ENCODE measurements around the gene ELK3.

Gene ELK3

DNA sequence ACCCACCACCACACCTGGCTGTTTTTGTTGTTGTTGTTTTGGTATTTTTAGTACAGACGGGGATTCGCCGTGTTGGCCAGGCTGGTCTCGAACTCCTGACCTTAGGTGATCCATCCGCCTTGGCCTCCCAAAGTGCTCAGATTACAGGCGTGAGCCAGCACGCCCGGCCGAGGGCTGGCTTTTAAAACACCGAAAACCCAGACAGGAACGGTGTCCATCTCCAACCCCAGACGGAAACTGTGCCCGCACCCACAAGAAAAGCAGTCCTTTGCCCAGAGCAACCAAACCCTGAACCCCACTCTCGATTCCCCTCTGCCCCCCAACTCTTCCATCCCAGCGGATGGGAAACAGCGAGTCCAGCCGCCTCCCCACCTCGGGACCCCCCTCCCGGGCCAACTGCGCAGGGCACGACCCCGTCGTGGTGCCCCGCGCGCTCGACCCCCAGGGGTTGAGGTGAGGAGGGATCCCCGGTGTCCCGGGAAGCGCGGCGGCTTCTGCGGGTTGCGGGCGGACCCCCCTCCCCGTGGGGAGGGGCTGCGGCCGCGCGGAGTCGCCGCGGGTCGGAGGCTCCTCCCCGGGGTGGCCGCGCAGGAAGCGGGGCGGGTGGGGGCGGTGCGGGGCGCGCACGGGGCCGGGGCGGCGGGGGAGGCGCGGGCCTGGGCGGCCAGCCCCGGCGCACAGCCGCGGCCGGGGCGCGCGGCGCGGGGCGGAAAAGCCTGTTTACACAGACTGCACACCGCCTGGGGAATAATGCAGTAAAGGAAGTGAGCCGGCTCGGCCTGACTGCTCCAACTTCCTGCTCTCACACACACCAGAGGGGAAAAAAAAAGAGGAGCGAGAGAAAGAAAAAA lies at the start of gene ELK3:
TSS of gene ELK3 (plus strand) at position 651 of the 851 bp plus-strand sequence.
- peak; percentile 71 for DNase-seq

DNA sequence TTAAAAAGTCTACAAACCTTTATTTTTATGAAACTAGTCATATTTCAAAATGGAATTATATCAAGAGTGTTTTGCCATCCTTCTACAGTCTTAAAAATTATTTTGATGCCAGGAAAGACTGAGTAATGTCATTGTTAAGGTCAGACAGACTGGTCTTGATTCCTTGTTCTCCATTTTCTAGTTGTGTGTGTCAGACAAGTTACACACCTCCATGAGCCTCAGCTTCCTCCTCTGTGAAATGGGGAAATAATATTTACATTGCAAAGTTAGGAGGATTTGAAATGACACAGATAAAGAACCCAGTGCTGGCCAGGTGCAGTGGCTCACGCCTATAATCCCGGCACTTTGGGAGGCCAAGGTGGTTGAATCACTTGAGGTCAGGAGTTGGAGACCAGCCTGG lies 47.4 kb upstream of the ELK3 start:
- DNase-seq = no peak

DNA sequence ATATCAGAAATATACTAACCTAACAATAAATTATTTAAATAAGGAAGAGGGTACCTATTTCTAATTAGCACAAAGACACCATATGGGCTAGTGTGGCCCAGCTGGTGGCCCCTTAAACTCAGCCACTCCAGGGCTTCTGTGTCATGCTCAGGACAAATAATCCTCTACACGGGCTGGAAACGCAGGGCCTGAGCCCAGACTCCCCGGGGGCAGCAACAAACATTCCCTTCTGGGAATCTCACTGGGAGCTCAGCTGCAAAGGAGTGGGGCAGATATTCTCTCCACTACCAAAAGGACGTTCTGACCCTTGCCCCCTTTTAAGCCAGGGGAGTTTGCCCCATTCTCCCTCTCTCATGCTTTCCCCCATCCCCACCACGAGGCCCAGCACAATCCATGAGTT lies 43.7 kb upstream of the ELK3 start:
- no peak for DNase-seq

DNA sequence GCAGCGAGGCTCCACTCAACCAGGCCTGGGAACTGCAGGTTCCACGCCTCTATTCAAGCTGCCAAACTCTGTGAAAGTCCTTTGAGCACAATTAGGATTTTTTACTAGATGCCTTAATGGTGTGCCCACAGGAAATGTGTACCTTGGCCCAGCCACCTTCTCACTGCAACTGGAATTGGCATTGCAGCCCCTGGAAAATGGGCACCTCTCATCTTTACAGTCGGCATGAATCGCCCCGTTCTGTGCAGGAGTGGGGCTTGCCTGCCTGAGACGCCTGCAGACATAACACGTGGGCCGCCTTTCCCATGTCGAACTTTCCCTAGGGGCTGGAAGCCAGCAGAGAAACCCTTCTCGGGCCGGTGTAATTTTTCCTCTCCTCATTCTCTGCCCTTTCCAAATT lies 42.0 kb upstream of the ELK3 start:
- DNase-seq = no peak

DNA sequence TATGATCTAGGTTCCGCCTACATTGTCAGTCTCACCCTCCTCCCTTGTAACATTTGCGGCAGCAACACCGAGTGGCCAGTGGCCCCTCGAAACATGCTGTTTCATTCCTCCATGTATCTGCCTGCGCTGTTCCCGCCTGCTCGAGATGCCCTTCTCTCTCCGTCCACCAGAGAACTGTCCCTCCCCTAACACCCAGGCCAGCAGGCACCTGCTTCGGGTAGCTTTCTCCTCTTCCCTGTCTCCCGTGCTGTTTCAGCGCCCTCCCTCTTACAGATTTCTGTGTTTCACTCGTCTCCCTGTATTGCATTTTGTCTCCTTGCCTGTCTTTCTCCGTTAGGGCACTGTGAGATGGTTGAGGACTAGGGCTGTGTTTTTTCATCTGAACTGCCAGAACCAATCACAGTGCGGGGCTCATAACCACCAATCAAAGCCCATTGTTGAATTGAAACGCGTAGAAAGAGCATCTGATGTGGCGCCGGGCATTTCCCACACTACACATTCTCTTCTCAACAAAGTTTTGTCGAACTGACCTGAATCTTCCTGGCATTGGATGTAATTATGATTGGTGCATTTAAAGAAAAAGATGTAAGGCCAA lies 40.9 kb upstream of the ELK3 start:
- DNase-seq = no peak

DNA sequence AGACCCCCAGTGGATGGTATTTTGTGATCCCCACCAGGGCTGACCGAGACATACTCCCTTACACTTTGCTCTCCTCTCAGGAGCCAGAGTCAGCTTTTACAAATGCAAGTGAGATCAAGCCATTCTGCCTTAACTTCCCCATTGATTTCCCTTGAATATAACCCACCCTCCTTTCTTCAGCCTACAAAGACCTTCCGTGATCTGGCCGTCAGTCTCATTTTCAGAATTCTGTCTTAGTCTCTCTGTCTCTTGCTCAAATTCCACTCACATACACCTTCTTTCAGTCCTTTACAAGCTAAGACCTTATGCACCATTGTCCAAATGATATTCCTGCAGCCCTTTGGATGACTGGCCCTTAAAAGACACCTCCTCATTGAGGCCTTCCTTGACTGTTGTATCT lies 39.0 kb upstream of the ELK3 start:
- no peak for DNase-seq

DNA sequence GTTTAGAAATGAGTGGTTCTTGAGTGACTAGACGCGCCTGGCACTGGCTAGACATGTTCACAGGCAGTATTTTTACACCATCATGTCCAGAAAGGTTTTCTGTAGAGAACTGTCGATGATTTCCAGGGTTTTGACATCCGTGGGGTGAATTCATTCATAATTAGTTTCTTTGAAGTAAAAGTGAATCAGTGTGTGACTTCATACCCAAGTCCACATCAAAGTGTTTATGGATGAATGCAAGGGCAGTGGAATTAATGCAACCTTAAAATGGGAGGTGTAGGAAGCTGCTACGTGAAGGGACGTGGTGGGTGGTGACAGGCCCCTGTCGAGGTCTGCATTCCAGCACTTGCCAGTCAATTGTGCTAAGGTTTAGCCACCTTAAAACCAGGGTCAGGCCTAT lies 38.4 kb upstream of the ELK3 start:
- DNase-seq = no peak

DNA sequence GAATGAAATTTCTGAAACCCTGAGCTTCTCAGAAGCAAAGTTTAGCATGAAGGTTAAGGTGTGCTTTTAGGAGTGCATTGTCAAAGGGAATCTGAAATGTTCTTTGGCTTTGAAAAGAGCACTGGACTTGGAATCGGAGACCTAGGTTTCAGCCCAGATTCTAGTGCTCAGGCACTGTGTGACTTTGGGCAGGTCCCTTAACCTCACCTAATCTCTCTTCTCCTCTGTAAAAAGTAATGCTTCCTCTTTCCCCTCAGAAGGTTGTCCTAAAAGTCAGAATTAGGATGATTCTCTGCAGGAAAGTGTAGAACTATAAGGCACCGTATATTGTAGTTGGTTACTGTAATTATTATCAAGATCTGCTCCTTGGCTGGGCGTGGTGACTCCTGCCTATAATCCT lies 38.0 kb upstream of the ELK3 start:
- no peak for DNase-seq

DNA sequence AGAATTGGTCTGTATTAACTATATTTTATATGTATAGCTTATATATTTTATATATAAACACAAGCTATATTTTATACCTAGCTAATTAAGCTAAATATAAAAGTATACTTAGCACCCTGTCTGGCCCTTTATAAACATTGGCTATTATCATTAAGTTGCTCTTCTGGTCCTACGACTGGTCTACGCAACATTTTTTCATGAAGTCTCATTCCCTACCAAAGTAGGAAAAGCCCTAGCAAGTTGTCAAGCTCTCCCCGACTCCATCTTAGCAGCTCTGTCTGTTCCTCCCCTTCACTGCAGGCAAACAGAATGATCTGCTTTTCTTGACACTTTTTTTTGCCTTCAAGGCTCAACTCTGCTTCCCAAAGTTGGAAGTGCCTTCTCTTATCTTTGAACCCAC lies 36.7 kb upstream of the ELK3 start:
- no peak for DNase-seq

DNA sequence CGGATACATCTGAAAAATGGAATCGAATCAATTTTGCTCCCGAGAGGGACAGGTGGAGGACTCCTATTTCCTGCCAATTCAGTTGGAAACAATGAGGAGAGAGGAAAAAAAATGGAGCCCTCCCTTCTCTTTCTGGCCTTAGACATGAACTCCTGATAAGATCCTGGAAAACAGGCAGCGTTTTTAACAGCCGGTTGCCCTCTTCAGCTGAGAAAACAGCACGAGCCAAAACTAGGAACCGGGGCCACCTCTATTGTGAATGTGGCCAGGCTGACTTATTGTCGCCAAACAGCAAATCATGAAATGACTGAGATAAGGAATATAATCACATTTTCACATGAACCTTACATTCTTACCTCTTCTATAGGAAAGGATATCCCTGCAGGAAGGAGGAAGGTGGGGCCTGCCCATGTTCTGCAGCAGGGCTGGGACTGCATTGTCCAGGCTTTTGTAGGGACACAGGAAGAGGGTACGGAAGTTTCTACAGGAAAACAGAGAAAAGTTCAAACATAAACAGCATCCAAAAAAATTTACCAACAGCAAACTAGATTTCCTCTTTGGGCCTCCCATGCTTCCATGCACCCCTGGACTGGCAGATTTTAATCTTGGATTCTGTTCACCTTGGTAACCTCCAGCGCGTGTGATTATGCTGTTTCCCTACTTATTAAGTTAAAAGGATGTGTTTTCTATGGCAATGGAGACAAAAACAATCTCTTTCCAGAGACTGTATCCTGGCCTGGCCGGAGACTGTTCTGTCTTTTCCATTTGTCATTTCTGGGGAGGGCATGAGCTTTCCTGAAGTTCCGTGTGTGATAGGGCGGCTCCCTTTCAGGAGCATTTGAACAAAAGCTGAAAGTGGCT lies 29.0 kb upstream of the ELK3 start:
- DNase-seq = no peak

DNA sequence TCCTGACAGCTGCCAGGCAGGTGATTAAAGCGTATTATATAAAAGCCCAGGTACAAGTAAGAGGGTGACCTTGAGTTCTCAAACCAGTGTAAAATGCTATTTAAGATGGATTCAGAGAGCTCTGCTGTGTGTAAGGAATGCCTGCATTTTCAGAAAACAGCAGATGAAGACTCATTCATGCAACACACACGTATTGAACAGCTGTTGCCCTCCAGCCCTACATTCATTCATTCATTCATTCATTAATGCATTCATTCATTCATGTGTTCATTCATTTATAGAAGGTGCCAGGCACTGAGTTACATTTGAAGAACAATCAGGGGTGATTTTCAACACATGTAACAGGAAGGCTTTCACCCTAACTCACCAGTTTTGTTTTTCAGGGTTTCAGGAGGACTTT lies 27.4 kb upstream of the ELK3 start:
- no peak for DNase-seq

DNA sequence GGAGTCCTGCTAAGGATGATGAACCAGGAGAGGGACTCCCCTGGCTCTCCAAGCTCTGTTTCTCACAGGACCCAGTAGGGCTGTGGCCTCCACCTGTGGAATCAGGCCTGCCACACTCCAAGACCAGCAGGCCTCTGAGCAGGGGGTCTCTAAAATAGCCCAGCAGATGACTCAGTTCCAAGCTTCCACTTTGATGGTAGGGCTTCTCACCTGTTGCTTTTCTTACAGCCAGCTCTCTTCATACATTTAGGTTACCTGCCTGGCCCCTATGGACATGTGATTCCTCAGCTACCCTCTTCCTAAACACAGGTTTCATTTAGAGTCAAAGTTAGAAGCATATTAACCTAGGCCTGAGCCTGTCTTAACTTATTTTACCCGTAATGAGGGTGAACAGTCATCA lies 26.7 kb upstream of the ELK3 start:
- DNase-seq = no peak

DNA sequence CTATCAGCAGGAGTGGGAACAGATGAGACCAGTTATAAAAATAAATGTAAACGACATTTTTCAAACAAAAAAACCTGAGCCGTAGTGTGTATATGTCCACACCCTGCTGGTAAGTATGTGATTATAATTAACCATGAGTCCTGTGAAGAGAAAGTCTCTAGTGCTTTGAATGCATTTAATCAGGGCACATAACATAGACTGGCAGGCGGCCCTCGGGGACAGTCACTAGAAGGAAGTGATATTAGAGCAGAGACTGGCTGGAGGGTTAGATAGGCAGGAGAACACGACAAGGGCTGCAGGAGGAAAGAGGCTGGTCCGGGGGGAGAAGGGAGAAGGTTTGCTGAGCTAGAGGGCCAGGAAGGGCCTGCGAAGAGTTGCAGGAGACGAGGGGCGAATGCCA lies 23.8 kb upstream of the ELK3 start:
- DNase-seq = no peak

DNA sequence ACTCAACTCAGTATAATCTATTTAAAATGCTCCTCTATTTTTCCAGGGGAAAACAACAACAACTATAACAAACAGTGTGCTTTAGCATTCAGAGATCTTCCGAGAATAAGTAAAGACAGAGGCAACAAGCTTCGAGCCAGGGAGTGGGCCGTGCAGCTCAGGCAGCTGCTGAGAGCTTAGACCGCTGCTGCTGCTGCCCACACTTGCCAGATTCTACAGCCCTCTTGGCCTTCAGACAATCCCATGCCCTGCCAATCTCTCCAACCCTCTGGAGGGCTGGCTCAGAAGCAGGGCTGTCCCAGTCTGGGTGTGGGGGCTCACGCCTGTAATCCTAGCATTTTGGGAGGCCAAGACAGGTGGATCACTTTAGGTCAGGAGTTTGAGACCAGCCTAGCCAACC lies 23.4 kb upstream of the ELK3 start:
- DNase-seq = no peak

DNA sequence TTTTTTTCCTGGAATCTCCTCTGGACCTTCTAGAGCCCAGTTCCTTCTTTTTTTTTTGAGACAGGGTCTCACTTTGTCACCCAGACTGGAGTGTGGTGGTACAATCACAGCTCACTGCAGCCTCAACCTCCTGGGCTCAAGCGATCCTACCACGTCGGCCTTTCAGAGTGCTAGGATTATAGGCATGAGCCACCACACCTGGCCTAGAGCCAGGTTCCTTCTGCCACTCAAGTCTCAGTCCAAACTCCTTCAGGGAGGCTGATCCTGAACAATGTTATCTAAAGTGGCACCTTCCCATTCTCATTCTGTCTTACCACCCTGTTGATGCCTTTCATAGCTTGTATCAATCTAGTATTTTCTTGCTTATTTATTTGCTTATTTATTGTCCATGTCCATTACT lies 22.3 kb upstream of the ELK3 start:
- no peak for DNase-seq

DNA sequence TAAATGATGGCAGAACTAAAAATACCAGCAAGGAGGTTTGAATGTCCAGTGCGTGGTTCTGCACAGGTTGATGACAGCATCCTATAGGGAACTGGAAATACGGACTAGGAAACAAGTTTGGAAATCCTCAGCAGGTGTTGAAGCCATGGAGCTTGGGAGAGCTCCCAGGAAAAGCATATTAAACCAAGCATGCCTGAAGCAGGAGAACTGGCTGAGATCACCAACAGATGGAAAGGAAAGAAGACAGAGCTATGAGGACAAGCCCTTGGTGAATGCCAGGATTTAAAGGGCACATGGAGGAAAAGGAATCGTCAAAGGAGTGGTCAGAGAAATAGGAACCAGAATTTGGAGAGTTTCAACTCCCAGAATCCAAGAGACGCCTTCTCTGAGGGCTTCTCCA lies 21.2 kb upstream of the ELK3 start:
- DNase-seq = no peak

DNA sequence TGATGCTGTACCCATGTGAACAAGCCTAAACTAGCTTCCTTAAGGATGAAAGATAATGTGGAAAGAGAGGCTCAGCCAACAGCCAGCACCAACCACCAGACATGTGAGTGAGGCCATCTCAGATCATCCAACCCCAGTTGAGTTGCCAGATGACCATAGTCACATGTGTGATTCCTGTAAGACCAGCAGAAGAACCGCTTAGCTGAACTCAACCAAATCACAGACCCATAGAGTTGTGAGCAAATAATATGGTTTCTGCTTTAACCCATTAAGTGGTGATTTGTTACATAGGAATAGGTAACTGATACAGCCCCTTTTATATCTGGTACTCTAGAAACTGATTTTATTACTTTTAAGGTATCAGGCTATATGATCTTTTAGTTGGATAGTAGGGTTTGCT lies 17.6 kb upstream of the ELK3 start:
- no peak for DNase-seq

DNA sequence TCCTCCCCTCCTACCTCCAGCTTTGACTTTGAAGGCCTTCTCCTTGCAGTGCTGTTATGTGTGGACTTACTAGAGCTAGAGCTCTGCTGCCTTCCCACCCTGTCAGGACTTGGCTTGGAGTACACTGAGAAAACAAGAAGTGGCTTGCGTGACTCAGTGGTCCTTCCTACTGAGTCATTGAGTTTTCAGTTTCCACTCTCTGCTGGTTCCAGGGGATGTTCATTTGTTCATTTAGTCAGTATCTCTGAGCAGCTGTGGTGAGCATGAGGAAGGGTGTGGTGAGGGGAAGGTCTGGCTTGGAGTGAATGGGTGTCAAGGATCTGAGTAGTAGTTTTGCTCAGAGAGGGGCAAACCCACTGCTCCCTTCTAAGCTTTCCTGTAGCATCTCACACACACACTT lies 17.2 kb upstream of the ELK3 start:
- DNase-seq = peak; percentile 94

DNA sequence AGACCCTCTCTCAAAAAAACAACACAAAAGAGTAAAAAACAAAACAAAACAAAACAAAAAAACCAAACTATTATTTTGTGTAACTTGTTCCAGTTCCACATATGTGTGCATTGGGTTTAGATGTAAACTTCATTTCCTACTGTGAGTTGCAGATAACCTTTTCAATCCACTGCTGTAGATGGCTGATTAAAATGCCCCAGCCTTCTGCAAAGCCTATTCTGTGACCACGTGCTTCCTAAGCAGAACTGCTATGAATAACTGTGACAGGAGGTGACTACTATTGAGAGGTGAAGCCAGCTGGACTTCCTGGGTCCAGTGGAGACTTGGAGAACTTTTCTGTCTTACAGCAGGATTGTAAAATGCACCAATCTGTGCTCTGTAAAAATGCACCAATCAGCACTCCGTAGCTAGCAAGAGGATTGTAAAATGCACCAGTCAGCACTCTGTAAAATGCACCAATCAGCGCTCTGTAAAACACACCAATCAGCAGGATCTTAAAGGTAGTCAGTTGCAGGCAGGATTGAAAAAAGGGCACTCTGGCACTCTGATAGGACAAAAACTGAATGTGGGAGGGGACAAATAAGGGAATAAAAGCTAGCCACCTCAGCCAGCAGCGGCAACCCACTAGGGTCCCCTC lies 10.3 kb upstream of the ELK3 start:
- no peak for DNase-seq

DNA sequence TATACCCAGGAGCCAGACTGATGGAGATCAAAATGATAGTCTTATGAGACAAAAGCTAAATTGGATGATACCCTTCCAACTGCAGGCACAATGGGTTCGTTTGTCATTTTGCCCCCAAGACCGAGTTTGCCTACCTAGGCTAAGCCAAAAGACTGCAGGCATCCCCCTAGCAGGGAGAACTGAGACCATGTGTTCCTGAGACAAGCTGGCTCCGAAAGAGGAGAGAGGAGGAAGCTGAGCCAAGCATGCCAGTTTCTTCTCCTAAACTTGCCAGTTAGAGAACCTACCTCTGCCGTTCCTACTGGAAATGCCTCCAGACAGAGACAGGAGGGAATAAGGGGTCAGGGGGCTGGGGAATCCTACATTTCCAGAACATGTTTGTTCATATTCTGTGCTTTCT lies 8.3 kb upstream of the ELK3 start:
- DNase-seq = no peak

DNA sequence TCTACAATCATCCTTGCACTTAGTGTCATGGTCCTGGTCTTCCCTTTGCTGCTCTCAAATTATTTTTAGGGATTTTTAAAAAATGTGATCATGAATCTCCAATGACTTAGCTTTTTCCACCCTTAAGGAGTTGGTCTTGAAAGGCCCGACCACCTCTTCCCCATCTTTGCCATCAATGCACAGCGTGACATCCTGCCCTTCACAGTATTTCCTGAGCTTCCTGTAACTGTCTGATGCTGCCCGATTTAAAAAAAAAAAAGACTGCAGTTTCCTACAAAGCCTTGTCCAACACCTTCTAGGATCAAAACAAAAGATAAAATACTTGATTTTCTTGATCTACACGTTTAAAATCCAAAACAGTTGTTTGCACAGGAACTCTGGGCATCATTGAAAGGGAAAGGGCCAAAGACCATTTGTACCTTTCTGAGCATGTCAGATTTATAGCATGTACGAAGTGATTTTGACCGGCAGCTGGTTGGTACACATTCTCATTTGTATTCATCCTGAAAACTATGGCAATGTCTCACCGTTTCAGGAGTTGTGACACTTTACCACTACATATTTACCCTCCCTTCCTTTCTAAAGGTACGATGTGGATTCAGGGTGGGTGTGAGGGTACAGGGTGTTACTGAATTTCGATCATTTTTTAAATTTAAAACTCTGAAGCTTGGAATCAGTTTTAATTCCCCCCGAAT lies 7.4 kb upstream of the ELK3 start:
- DNase-seq = peak; percentile 36

DNA sequence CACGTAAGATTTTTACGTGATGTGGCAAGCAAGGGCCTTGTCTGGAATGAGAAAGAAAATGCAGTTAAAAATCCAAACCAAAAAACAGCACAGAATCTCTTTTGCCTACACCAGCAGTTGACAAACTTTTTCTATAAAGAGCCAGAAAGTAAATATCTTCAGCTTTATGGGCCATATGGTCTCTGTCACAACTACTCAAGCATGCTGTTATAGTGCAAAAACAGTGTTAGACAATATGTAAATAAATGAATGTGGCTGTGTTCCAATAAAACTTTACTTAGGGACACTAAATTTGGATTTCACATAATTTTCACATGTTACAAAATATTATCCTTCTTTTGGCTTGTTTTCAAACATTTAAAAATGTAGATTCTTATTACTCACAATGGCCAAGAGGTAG lies 6.2 kb upstream of the ELK3 start:
- no peak for DNase-seq

DNA sequence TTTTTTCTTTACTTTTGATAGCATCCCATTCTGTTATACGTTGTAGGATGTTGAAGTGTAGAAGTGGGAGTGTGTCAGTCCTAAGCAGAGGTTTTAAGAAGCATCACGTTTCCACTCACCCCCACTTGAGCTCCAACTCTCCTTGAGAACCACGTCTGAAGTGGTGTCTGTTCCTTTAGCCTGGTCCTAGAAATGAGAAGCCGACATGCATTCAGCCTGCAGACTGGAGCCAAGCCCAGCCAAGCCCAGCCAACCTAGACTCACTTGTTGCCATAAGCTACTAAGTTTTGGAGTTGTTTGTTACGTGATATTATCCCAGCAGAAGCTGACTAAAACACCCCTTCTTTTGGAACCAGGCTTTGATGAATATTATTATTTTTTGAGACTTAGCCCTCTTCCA lies 4.4 kb upstream of the ELK3 start:
- no peak for DNase-seq

Measured in activated CD4-positive, alpha-beta T cell treated with anti-CD3 and anti-CD28 coated beads, Interleukin-2, Interleukin-6, amounts not matched to agents 100 ng/mL and 50 ng/mL, durations not matched to agents 16 hours and 8 hours (primary cell).